ENCODE measurements around the gene MAPKAPK2.

The MAPKAPK2 gene

GRCh38 chr1:206681359-206681758, 3.3 kb upstream of the MAPKAPK2 start:
- TF ChIP-seq RAD21 (IDR thresholded peaks at IDR 0.05; ENCODE audit: low read depth) (no peak), YY1 (IDR thresholded peaks at IDR 0.05; ENCODE audit: low read depth) (no peak), FOXM1 (IDR thresholded peaks at IDR 0.05; ENCODE audit: borderline replicate concordance, low read depth) (no peak), MAX (IDR thresholded peaks at IDR 0.05) (no peak), TEAD4 (IDR thresholded peaks at IDR 0.05) (no peak), EGR1 (IDR thresholded peaks at IDR 0.05) (no peak), CREB1 (IDR thresholded peaks at IDR 0.05; ENCODE audit: low read depth) (no peak), TAF1 (IDR thresholded peaks at IDR 0.05; ENCODE audit: low read depth) (no peak), TCF12 (IDR thresholded peaks at IDR 0.05; ENCODE audit: low read depth) (no peak), CEBPB (IDR thresholded peaks at IDR 0.05) (no peak), NFIC (IDR thresholded peaks at IDR 0.05) (no peak), ZBTB7A (IDR thresholded peaks at IDR 0.05; ENCODE audit: low read depth) (no peak), EP300 (IDR thresholded peaks at IDR 0.05; ENCODE audit: borderline replicate concordance) (no peak), USF1 (IDR thresholded peaks at IDR 0.05) (no peak)
- TF ChIP-seq, protein P1, sequence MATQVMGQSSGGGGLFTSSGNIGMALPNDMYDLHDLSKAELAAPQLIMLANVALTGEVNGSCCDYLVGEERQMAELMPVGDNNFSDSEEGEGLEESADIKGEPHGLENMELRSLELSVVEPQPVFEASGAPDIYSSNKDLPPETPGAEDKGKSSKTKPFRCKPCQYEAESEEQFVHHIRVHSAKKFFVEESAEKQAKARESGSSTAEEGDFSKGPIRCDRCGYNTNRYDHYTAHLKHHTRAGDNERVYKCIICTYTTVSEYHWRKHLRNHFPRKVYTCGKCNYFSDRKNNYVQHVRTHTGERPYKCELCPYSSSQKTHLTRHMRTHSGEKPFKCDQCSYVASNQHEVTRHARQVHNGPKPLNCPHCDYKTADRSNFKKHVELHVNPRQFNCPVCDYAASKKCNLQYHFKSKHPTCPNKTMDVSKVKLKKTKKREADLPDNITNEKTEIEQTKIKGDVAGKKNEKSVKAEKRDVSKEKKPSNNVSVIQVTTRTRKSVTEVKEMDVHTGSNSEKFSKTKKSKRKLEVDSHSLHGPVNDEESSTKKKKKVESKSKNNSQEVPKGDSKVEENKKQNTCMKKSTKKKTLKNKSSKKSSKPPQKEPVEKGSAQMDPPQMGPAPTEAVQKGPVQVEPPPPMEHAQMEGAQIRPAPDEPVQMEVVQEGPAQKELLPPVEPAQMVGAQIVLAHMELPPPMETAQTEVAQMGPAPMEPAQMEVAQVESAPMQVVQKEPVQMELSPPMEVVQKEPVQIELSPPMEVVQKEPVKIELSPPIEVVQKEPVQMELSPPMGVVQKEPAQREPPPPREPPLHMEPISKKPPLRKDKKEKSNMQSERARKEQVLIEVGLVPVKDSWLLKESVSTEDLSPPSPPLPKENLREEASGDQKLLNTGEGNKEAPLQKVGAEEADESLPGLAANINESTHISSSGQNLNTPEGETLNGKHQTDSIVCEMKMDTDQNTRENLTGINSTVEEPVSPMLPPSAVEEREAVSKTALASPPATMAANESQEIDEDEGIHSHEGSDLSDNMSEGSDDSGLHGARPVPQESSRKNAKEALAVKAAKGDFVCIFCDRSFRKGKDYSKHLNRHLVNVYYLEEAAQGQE (IDR thresholded peaks at IDR 0.05; ENCODE audit: low read depth) = no peak

DNA sequence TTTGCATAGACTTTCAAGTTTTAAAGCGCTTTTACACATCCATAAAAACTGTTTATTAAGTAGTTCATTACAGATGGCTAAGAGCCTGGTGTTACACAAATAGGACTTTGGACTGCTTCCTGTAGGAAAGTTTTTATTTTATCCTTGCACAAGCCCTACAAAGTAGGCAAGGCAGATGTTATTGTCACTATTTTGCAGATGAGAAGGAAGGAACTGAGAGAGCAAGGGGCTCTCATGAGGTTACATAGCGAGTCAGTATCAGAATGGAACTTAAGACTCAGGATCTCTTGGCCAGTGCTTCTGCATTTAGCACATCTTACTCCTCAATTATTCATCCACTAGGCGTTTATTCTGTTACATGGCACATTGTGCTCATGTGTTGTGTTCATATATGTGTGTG, 2.6 kb upstream of the MAPKAPK2 start:
- no peak for TF ChIP-seq TCF12 (IDR thresholded peaks at IDR 0.05; ENCODE audit: low read depth)
- no peak for TF ChIP-seq NFIC (IDR thresholded peaks at IDR 0.05)
- no peak for TF ChIP-seq CEBPB (IDR thresholded peaks at IDR 0.05)
- TF ChIP-seq FOXM1 (IDR thresholded peaks at IDR 0.05; ENCODE audit: borderline replicate concordance, low read depth) = no peak
- TF ChIP-seq TAF1 (IDR thresholded peaks at IDR 0.05; ENCODE audit: low read depth) = no peak
- no peak for TF ChIP-seq ZBTB7A (IDR thresholded peaks at IDR 0.05; ENCODE audit: low read depth)
- no peak for TF ChIP-seq EP300 (IDR thresholded peaks at IDR 0.05; ENCODE audit: borderline replicate concordance)

GRCh38 chr1:206683313-206683712, 1.4 kb upstream of the MAPKAPK2 start:
- no peak for TF ChIP-seq TAF1 (IDR thresholded peaks at IDR 0.05; ENCODE audit: low read depth)
- TF ChIP-seq TEAD4 (IDR thresholded peaks at IDR 0.05) = no peak
- TF ChIP-seq ZBTB7A (IDR thresholded peaks at IDR 0.05; ENCODE audit: low read depth) = no peak
- TF ChIP-seq EP300 (IDR thresholded peaks at IDR 0.05; ENCODE audit: borderline replicate concordance) = no peak
- TF ChIP-seq TCF12 (IDR thresholded peaks at IDR 0.05; ENCODE audit: low read depth) = no peak
- TF ChIP-seq NFIC (IDR thresholded peaks at IDR 0.05) = no peak
- TF ChIP-seq CREB1 (IDR thresholded peaks at IDR 0.05; ENCODE audit: low read depth) = no peak
- TF ChIP-seq USF1 (IDR thresholded peaks at IDR 0.05) = no peak
- TF ChIP-seq EGR1 (IDR thresholded peaks at IDR 0.05) = no peak
- no peak for TF ChIP-seq YY1 (IDR thresholded peaks at IDR 0.05; ENCODE audit: low read depth)
- no peak for TF ChIP-seq MAX (IDR thresholded peaks at IDR 0.05)
- TF ChIP-seq CEBPB (IDR thresholded peaks at IDR 0.05) = no peak
- TF ChIP-seq FOXM1 (IDR thresholded peaks at IDR 0.05; ENCODE audit: borderline replicate concordance, low read depth) = no peak
- TF ChIP-seq RAD21 (IDR thresholded peaks at IDR 0.05; ENCODE audit: low read depth) = no peak
- TF ChIP-seq, protein P1 (IDR thresholded peaks at IDR 0.05; ENCODE audit: low read depth) = no peak

- TF ChIP-seq FOXM1 (IDR thresholded peaks at IDR 0.05; ENCODE audit: borderline replicate concordance, low read depth) (no peak), ZBTB7A (IDR thresholded peaks at IDR 0.05; ENCODE audit: low read depth) (no peak), NFIC (IDR thresholded peaks at IDR 0.05) (no peak), YY1 (IDR thresholded peaks at IDR 0.05; ENCODE audit: low read depth) (no peak), TEAD4 (IDR thresholded peaks at IDR 0.05) (no peak)
Observed at GRCh38 chr1:206684003-206684402, 702 bp upstream of the MAPKAPK2 start.

DNA sequence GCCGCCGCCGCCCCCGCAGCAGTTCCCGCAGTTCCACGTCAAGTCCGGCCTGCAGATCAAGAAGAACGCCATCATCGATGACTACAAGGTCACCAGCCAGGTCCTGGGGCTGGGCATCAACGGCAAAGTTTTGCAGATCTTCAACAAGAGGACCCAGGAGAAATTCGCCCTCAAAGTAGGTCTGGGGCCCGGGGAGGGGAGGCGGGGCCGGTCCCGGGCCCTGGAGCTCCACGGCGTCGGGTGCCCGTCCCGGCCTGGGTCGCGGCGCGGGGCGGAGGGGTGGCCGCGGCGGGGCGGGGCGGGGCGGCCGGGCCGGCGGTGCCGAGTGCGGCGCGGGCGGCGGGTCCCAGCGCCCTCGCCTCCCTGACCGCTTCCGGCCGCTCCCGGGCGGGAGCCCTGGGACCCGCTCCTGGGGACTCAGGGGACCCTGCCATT, 646 bp downstream of the MAPKAPK2 start:
- peak; percentile 60 for TF ChIP-seq EGR1 (IDR thresholded peaks at IDR 0.05)
- 0 out of 2 replicates have a peak, but pooled peaks have one; percentile 36 for TF ChIP-seq YY1 (IDR thresholded peaks at IDR 0.05; ENCODE audit: low read depth)
- TF ChIP-seq TCF12 (IDR thresholded peaks at IDR 0.05; ENCODE audit: low read depth) = no peak

GRCh38 chr1:206685769-206686477, 1.2 kb downstream of the MAPKAPK2 start:
- peak; percentile 80 for TF ChIP-seq EGR1 (IDR thresholded peaks at IDR 0.05)
- TF ChIP-seq EP300 (IDR thresholded peaks at IDR 0.05; ENCODE audit: borderline replicate concordance) = no peak
- TF ChIP-seq FOXM1 (IDR thresholded peaks at IDR 0.05; ENCODE audit: borderline replicate concordance, low read depth) = no peak
- no peak for TF ChIP-seq CEBPB (IDR thresholded peaks at IDR 0.05)
- TF ChIP-seq TCF12 (IDR thresholded peaks at IDR 0.05; ENCODE audit: low read depth) = no peak
- TF ChIP-seq YY1 (IDR thresholded peaks at IDR 0.05; ENCODE audit: low read depth) = no peak
- peak; percentile 86 for TF ChIP-seq ZBTB7A (IDR thresholded peaks at IDR 0.05; ENCODE audit: low read depth)
- peak; percentile 68 for TF ChIP-seq TEAD4 (IDR thresholded peaks at IDR 0.05)
- TF ChIP-seq, protein P1 (IDR thresholded peaks at IDR 0.05; ENCODE audit: low read depth) = no peak
- no peak for TF ChIP-seq USF1 (IDR thresholded peaks at IDR 0.05)
- no peak for TF ChIP-seq NFIC (IDR thresholded peaks at IDR 0.05)
- no peak for TF ChIP-seq CREB1 (IDR thresholded peaks at IDR 0.05; ENCODE audit: low read depth)
- TF ChIP-seq RAD21 (IDR thresholded peaks at IDR 0.05; ENCODE audit: low read depth) = no peak
- peak; percentile 45; the same call in 1 of the 2 replicates for TF ChIP-seq TAF1 (IDR thresholded peaks at IDR 0.05; ENCODE audit: low read depth)
- TF ChIP-seq MAX (IDR thresholded peaks at IDR 0.05) = peak; percentile 23; the same call in 1 of the 2 replicates
